IPS-18c (cell line): Measurements from ENCODE around the gene TOPORS.
A peak's percentile ranks its signal among the peaks of the same experiment; 100 is the strongest.
"Not testable (repeated sequence)": the region's sequence is repeated elsewhere in the genome, so short reads cannot be mapped to it uniquely, and the experiment has no call there.

Source experiments
- H3K4me3 ChIP-seq: 2 replicates; pipeline ENCODE4 v1.7.0; 2013; ENCODE audit warnings: low read depth, mild to moderate bottlenecking, low read length, moderate library complexity; ENCODE audit not compliant: insufficient read depth
- H3K9me3 ChIP-seq: one replicate; pipeline ENCODE4 v1.6.1; 2013; ENCODE audit warnings: mild to moderate bottlenecking, low read length, moderate library complexity; ENCODE audit not compliant: control insufficient read depth, insufficient read depth

The TOPORS gene

GRCh38 chr9:32552172-32552872 is at the start of gene TOPORS, which contains the start of gene SMIM27:
TOPORS (minus strand) TSS chr9:32552586; CDS start chr9:32552436, 150 bp downstream.
SMIM27 (plus strand) TSS chr9:32552327; CDS start chr9:32552435, 108 bp downstream.
- H3K9me3 ChIP-seq: no peaks in the 10 kb centered on the region

GRCh38 chr9:32599021-32599420 is 46.6 kb upstream of the TOPORS start:
- H3K9me3 ChIP-seq, H3K4me3 ChIP-seq: not testable (repeated sequence)

More at GRCh38 chr9:32552172-32552872, at the start of gene TOPORS, which contains the start of gene SMIM27:
- peak within 1 kb of the TSS; percentile 92 for H3K4me3 ChIP-seq

GRCh38 chr9:32596936-32597335 is 44.5 kb upstream of the TOPORS start:
- H3K4me3 ChIP-seq: no peak overlapping the region
- no peaks in the 10 kb centered on the region for H3K9me3 ChIP-seq

GRCh38 chr9:32596096-32596865 is 43.9 kb upstream of the TOPORS start:
- H3K9me3 ChIP-seq: no peaks in the 10 kb centered on the region
- H3K4me3 ChIP-seq: no peak overlapping the region

- Histone ChIP-seq H3K4me3 (no peak overlapping the region), H3K9me3 (no peaks in the 10 kb centered on the region)
Measured at GRCh38 chr9:32590898-32591297, 38.5 kb upstream of the TOPORS start.

- no peaks in the 10 kb centered on the region for H3K9me3 ChIP-seq
- H3K4me3 ChIP-seq: no peak overlapping the region
Measured at GRCh38 chr9:32590476-32590875, 38.1 kb upstream of the TOPORS start.

- H3K4me3 ChIP-seq: no peak overlapping the region
- no peaks in the 10 kb centered on the region for H3K9me3 ChIP-seq
Measured at GRCh38 chr9:32589083-32589723, 36.8 kb upstream of the TOPORS start.

- Histone ChIP-seq H3K9me3 (no peaks in the 10 kb centered on the region), H3K4me3 (no peak overlapping the region)
Measured at GRCh38 chr9:32587901-32588300, 35.5 kb upstream of the TOPORS start.

GRCh38 chr9:32584784-32585183 is 32.4 kb upstream of the TOPORS start:
- H3K4me3 ChIP-seq: no peak overlapping the region
- H3K9me3 ChIP-seq: no peaks in the 10 kb centered on the region

- no peak overlapping the region for H3K4me3 ChIP-seq
- no peaks in the 10 kb centered on the region for H3K9me3 ChIP-seq
Measured at GRCh38 chr9:32581512-32582143, 29.2 kb upstream of the TOPORS start.

GRCh38 chr9:32580631-32581300 is 28.4 kb upstream of the TOPORS start:
- no peaks in the 10 kb centered on the region for H3K9me3 ChIP-seq
- no peak overlapping the region for H3K4me3 ChIP-seq

GRCh38 chr9:32579706-32580331 is 27.4 kb upstream of the TOPORS start:
- no peak overlapping the region for H3K4me3 ChIP-seq

GRCh38 chr9:32578976-32579375 is 26.6 kb upstream of the TOPORS start:
- Histone ChIP-seq H3K4me3 (no peak overlapping the region), H3K9me3 (no peaks in the 10 kb centered on the region)

More at GRCh38 chr9:32579706-32580331, 27.4 kb upstream of the TOPORS start:
- H3K9me3 ChIP-seq: no peaks in the 10 kb centered on the region

- Histone ChIP-seq H3K9me3 (no peaks in the 10 kb centered on the region), H3K4me3 (no peak overlapping the region)
Measured at GRCh38 chr9:32577316-32577715, 24.9 kb upstream of the TOPORS start.

- Histone ChIP-seq H3K4me3 (no peak overlapping the region), H3K9me3 (no peaks in the 10 kb centered on the region)
Measured at GRCh38 chr9:32574858-32575257, 22.5 kb upstream of the TOPORS start.

GRCh38 chr9:32573821-32574220 is 21.4 kb upstream of the TOPORS start:
- Histone ChIP-seq H3K9me3 (no peaks in the 10 kb centered on the region), H3K4me3 (no peak overlapping the region)
